Esophagus muscularis mucosa (tissue), 4 donors: Measurements from ENCODE around the gene COMMD1. TPM values are rescaled to one million over a fixed set of nuclear protein-coding genes. Genes with fewer than 3 reads are reported as not detected.

Experiments used
- DNase-seq: peaks from one replicate; pipeline ENCODE4 v3.0.0-alpha.2; 2017; ENCODE audit errors: extremely low spot score
- H3K27ac ChIP-seq, 4 donors: fragments of 200-600 bp; sonication (generic); replicated peaks in 1 of 4; 1 replicate in 3 of 4; 2 replicates in 1 of 4; pipeline ENCODE4 v1.5.1; 2016 to 2019; ENCODE audit warnings: mild to moderate bottlenecking in 1 of 4
- H3K27me3 ChIP-seq, 4 donors: fragments of 200-600 bp; sonication (generic); one replicate each; pipeline versions ENCODE4 v1.5.1 to v1.6.0; 2016 to 2019
- H3K36me3 ChIP-seq, 4 donors: fragments of 200-600 bp; sonication (generic); one replicate each; pipeline ENCODE4 v1.5.1; 2016 to 2019
- H3K4me1 ChIP-seq, 4 donors: fragments of 200-600 bp; sonication (generic); one replicate each; pipeline ENCODE4 v1.5.1; 2016 to 2019
- H3K4me3 ChIP-seq, 4 donors: fragments of 200-600 bp; sonication (generic); 1 replicate in 2 of 4; 2 replicates in 2 of 4; pipeline ENCODE4 v1.5.1; 2016 to 2019; ENCODE audit warnings: mild to moderate bottlenecking in 4 of 4, moderate library complexity in 1 of 4
- H3K9me3 ChIP-seq, 4 donors: fragments of 200-600 bp; sonication (generic); 1 replicate in 3 of 4; 2 replicates in 1 of 4; pipeline ENCODE4 v1.5.1; 2016 to 2019
- CTCF ChIP-seq, 3 experiments: fragments of 200-600 bp in 2 of 3; fragments of 450-650 bp in 1 of 3; sonication (generic) in 2 of 3; IDR thresholded peaks; one replicate each; pipeline ENCODE4 v1.5.1; 2017 to 2019; ENCODE audit warnings: antibody characterized with exemption in 3 of 3, mild to moderate bottlenecking in 2 of 3, moderate library complexity in 1 of 3
- EP300 ChIP-seq: sonication (generic); formaldehyde crosslinking; IDR thresholded peaks from one replicate; pipeline ENCODE4 v1.6.1; 2017; ENCODE audit warnings: antibody characterized with exemption
- POLR2A ChIP-seq: fragments of 450-650 bp; IDR thresholded peaks from one replicate; pipeline ENCODE4 v1.6.1; 2017; ENCODE audit warnings: antibody characterized with exemption, moderate library complexity, mild to moderate bottlenecking, low read depth
- POLR2AphosphoS5 ChIP-seq, 2 donors: sonication (generic); formaldehyde crosslinking; IDR thresholded peaks; one replicate each; pipeline ENCODE4 v1.6.1; 2017; ENCODE audit warnings: antibody characterized with exemption in 2 of 2
- WGBS: methylation state at CpG from one replicate; pipeline ENCODE4 v1.1.5; 2018; 5-methylcytosine and 5-hydroxymethylcytosine counted together
- intact Hi-C: fragments of 100-400 bp; cut with DNase I; formaldehyde crosslinking; loops from one replicate; pipeline ENCODE4 v1.15.1; 2023
- total RNA-seq, 4 donors: library from RNA; depleted of rRNA; stranded (reverse); fragments of >200 nt; gene quantifications; one replicate each; pipeline versions ENCODE4 v1.1.0 to v1.2.1, GENCODE V29; 2016

The COMMD1 gene
- total RNA-seq, 4 donors from 2014 or later = 25.1 to 42.4 (median 37.2) TPM

GRCh38 chr2:62149708-62150107, 244.2 kb downstream of the COMMD1 start:
- H3K27ac ChIP-seq = no peak overlapping the region
- H3K9me3 ChIP-seq = peaks cover 0 to under 1% (median 0%) of the 10 kb centered on the region in 4 donors
- peaks cover 0 to 5% (median 0%) of the 10 kb centered on the region in 4 donors for H3K36me3 ChIP-seq
- intact Hi-C loops = no loop called here
- H3K4me1 ChIP-seq = peaks cover 0 to 10% (median 0%) of the 10 kb centered on the region in 4 donors
- no peaks in the 10 kb centered on the region for H3K27me3 ChIP-seq
- H3K4me3 ChIP-seq = no peak overlapping the region
- DNase-seq = no peak
- TF ChIP-seq CTCF (IDR thresholded peaks at IDR 0.05) (no peak), POLR2A (no peak), POLR2AphosphoS5 (IDR thresholded peaks at IDR 0.05) (no peak), EP300 (no peak)

- intact Hi-C loops = no loop called here
- TF ChIP-seq POLR2A = no peak
- H3K27ac ChIP-seq = no peak overlapping the region
- WGBS = 89% methylated on average over 6 of the region's 6 CpGs
- no peak overlapping the region for H3K4me3 ChIP-seq
- H3K4me1 ChIP-seq = peaks cover 0 to 10% (median 0%) of the 10 kb centered on the region in 4 donors
- no peaks in the 10 kb centered on the region for H3K27me3 ChIP-seq
- peaks cover 0 to 7% (median 0%) of the 10 kb centered on the region in 4 donors for H3K9me3 ChIP-seq
- DNase-seq = no peak
- peaks cover 0 to 5% (median 0%) of the 10 kb centered on the region in 4 donors for H3K36me3 ChIP-seq
Observed at GRCh38 chr2:62150597-62151305, 245.3 kb downstream of the COMMD1 start.

GRCh38 chr2:62151306-62151638, 245.8 kb downstream of the COMMD1 start:
- Histone ChIP-seq H3K27me3 (no peaks in the 10 kb centered on the region), H3K36me3 (peaks cover 0 to 5% (median 0%) of the 10 kb centered on the region in 4 donors), H3K27ac (no peak overlapping the region), H3K9me3 (peaks cover 0 to 7% (median 0%) of the 10 kb centered on the region in 4 donors), H3K4me1 (peaks cover 0 to 10% (median 0%) of the 10 kb centered on the region in 4 donors), H3K4me3 (no peak overlapping the region)
- TF ChIP-seq POLR2AphosphoS5 (IDR thresholded peaks at IDR 0.05) (no peak), CTCF (IDR thresholded peaks at IDR 0.05) (no peak), POLR2A (no peak), EP300 (no peak)
- 71% methylated on average over 4 of the region's 4 CpGs for WGBS
- DNase-seq = no peak
- intact Hi-C loops = no loop called here

- DNase-seq = no peak
- no peaks in the 10 kb centered on the region for H3K27me3 ChIP-seq
- TF ChIP-seq POLR2AphosphoS5 (IDR thresholded peaks at IDR 0.05) = no peak
- TF ChIP-seq POLR2A = no peak
- TF ChIP-seq EP300 = no peak
- no peak for TF ChIP-seq CTCF (IDR thresholded peaks at IDR 0.05)
- no peaks in the 10 kb centered on the region for H3K36me3 ChIP-seq
- WGBS = 81% methylated on average over 3 of the region's 3 CpGs
- intact Hi-C loops = no loop called here
- H3K4me1 ChIP-seq = peaks cover 0 to 10% (median 0%) of the 10 kb centered on the region in 4 donors
- peaks cover 0 to 7% (median 0%) of the 10 kb centered on the region in 4 donors for H3K9me3 ChIP-seq
- no peak overlapping the region for H3K27ac ChIP-seq
- no peak overlapping the region for H3K4me3 ChIP-seq
Observed at GRCh38 chr2:62152000-62152399, 246.5 kb downstream of the COMMD1 start.

- Histone ChIP-seq H3K27ac (no peak overlapping the region), H3K27me3 (no peaks in the 10 kb centered on the region), H3K36me3 (no peaks in the 10 kb centered on the region), H3K4me3 (no peak overlapping the region), H3K9me3 (peaks cover 0 to 7% (median 0%) of the 10 kb centered on the region in 4 donors), H3K4me1 (peaks cover 0 to 9% (median 0%) of the 10 kb centered on the region in 4 donors)
- TF ChIP-seq CTCF (IDR thresholded peaks at IDR 0.05) = no peak
- TF ChIP-seq EP300 = no peak
- TF ChIP-seq POLR2AphosphoS5 (IDR thresholded peaks at IDR 0.05) = no peak
- TF ChIP-seq POLR2A = no peak
- DNase-seq = no peak
- intact Hi-C loops = no loop called here
- 77% methylated on average over 6 of the region's 6 CpGs for WGBS
Observed at GRCh38 chr2:62156861-62157496, 251.5 kb downstream of the COMMD1 start.
